IPS DF 4.7 (cell line): ENCODE measurements around the gene DNAJC9.

Experiments
- DNase-seq: peaks from one replicate; pipeline ENCODE4 v3.0.0-alpha.2; 2013; ENCODE audit warnings: low spot score; ENCODE audit errors: extremely low read depth

Gene DNAJC9

DNA sequence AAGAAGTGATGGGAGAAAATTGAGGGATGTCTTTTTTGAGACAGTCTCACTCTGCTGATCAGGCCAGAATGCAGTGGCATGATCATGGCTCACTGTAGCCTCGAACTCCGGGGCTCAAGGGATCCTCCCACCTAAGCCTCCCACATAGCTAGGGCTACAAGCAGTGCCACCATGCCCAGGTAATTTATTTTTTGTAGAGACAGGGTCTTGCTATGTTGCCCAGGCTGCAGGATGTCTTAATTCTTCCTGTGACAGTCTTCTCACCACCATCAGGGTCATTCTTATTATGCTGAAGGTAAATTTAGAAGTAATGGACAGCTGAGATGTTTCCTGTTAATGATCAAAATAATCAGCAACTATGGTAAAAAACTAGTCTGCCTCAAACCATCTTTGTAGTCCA is 7.1 kb downstream of the DNAJC9 start:
- DNase-seq: no peak

DNA sequence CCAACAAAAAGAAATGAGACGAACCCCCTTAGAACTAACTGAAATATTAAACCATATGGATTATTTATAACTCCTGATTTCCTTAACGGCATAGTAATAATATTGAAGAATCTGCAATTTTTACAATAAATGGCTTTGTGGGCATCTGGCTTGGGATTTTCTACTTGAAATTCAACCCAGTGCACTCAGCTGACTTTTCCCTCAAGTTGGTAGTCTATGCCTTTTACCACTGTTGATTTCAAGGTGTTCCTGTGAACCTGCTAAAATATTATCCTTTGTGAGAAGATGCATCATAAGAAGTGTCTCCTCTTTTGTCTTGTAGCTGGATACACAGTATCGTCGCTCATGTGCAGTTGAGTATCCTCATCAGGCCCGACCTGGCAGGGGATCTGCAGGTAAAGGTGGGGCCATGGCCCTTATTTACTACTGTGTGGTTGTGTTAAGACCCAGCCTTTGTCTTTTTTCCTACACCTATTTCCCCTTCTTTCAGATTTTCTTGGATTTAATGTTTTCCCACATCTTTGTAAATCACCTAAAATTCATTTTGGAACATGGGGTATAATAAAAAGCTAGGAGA is 8.0 kb downstream of the DNAJC9 start:
- no peak for DNase-seq

DNA sequence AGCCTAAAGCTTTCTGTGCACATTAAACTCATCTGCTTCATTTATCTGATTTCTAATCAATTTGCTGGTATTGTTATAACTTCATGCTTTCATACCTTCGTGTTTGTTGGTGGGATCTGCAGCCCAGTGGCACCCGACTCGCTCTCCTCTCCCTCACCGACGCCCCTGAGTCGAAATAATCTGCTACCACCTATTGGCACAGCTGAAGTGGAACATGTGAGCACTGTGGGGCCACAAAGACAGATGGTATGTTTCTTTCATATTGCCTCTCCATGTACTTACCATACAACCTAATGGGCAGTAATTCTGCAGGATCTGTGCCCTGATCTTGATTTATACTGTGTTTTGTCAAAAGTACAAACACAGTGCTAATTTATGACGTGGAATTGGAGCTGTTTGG is 12.4 kb downstream of the DNAJC9 start:
- no peak for DNase-seq

DNA sequence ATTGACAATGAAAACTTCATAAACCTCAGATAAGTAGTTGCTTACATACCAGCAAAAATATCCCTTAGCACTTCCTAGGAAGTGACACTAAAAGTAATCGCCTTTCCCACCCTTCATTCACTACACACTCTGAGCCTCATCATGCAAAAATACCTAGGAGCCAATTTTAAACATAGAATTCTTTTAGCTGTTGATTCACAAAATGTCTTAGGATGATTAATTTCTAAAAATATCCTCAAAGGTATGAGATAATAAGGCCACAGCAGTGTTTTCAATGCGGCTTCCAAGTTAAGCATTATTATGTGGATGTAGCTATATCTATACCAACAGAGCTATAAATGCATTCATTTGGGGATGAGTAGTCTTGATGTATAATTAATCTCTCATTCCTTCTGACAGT is 13.2 kb downstream of the DNAJC9 start:
- no peak for DNase-seq

DNA sequence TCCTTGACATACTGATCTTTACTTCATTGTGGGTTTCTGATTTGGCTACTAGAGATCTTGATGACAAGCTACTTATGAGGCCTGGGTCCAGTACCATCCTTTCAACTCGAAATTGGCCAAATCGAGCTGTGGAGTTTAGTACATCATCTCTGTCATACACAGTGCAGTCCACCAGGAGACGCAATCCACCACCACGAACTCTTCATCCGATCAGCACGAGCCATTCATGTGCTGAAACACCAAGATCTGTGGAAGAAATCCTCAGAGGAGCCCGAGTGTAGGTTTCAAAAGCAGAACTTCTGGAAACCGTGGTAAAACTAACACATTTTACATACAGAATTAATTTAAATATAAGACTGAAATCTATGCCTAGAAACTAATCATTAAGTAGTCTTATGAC is 14.2 kb downstream of the DNAJC9 start:
- no peak for DNase-seq

DNA sequence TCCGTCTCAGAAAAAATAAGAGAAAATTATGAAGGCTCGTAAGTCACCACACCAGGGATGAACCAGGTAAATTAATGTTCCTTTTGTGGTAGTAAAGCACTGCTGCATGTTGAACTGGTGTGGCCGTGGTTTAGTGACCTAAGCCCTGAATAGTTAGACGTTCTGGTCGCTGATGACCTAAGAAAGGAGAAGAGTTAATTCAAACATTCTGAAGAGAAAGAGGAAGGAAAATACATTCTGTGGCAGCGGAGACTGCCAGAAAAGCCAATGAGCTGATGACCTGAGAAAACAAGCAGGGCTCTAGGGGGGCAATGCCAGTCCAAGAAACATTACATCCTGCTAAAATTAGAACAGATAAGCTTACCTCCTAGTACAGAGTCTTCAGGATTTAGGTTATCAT is 17.5 kb downstream of the DNAJC9 start:
- no peak for DNase-seq

DNA sequence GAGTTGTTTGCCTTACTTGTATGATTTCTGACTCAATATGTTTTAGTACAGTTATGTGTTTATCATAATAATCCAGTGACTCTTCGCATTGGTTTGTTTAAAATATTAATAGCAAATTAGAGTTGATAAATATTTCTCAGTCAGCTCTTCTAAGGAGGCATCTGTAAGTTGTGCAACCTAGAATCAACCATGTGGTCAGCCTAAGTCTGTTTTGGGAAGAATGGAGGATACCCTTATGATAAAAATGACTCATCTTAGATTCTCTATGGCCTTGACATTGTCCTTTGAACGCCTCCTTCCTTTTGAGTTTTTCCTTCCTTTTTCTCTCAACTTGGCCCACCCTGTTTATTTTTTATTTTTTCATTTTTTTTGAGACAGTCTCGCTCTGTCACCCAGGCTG is 18.8 kb downstream of the DNAJC9 start:
- DNase-seq: no peak

DNA sequence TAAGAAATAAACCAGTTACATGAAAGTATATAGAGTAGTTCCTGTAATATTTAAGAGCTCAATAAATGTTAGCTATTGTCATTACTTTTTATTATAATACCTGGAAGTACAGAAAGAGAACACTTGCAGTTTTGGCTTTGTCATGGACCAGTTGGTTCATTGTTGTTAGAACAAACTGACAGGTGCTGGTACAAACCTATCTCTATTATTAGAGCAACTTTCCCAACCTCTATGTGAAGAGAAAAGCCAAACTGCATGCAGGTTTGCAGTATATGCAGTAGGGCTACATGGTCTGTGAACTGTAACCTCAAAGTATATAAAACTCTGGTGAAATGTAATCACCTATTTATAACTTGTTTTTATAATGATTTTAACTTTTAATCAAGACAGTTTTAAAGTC is 20.4 kb downstream of the DNAJC9 start:
- no peak for DNase-seq

DNA sequence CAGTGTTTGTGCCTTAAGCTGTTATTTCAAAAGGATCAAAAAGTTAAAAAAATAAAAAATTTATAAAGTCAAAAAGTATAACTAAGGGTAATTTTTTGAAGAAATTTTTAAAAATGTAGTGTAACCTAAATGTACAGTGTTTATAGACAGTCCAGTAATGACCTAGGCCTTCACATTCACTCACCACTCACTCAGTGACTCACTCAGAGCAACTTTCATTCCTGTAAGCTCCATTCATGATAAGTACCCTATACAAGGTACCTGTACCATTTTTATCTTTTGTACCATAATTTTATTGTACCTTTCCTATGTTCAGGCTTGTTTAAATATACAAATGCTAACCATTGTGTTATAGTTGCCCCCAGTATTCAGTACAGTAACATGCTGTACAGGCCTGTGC is 21.5 kb downstream of the DNAJC9 start:
- DNase-seq: no peak

DNA sequence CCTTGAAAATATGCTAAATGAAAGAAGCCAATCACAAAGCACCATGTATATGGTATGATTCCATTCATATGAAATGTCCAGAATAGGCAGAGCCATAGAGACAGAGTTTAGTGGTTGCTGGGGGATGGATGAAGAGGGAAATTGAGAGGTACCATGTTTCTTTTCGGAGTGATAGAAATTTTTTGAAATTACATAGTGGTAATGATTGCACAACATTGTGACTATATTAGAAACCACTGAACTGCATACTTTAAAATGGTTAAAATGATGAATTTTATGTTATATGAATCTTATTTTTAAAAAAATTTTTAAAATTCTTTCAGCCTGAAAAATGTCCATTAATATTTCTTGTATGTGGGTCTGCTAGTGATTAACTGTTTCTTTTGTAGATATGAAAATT is 26.1 kb downstream of the DNAJC9 start:
- no peak for DNase-seq

DNA sequence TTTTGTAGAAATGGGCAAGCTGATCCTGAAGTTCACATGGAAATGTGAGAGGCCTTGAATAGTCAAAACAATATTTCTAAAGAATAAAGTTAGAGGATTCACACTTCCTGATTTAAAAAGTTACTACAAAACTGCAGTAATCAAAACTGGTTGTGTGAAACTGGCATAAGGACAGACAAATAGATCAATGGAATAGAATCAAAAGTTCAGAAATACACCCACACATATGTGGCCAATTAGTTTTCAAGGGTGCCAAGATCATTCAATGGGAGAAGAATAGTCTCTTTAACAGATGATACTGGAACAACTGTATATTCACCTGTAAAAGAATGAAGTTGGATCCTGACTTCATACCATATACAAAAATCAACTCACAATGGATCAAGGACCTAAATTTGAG is 27.7 kb downstream of the DNAJC9 start:
- no peak for DNase-seq

DNA sequence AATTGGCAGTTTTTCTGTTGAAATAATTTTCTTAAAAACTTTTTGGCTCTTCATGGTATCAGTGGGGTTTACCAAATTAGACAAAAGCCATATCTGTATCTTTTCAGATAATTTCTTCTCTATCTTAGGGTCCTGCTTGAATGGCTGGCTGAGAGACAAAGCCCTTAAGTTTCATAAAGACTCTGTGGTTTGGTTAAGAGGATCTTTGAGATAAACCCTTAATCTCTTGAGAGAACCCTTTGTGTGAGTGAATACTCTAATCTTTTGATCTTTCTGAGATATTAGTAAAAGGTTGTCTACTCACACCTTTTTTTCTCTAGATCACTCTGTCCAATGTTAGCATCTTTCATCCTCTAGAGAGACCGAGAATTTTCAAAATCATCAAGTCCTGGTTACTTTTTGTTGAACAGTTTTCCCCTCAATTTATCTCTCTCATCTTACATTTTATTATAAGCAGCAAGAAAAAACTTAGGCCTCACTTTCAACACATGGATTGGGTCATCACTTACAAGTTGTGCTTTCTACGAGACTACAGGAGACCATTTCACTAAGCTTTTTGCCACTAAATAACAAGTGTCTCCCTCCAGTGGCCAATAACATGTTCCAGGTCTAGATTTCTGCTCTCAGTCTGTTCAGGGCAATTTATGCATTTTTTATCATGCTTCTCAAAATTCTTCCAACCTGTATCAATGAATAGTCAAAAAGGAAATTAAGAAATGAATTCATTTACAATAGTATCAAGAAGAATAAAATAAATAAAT is 28.4 kb downstream of the DNAJC9 start:
- no peak for DNase-seq

DNA sequence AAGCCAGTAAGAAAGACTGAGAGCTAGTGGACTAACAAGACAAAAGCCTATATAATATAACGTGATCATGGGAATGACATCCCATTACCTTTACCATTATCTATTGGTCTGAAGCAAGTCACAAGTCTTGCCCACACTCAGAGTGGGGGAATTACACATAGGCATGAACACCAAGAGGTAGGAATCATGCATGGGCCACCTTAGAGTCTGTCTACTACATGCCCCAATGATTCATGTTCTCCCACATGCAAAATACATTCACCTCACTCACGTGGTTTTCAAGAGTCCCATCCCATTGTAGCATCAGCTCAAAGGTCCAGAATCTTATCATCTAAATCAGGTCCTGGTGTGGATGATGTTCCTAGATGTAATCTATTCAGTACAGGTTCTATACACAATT is 29.4 kb downstream of the DNAJC9 start:
- DNase-seq: no peak

DNA sequence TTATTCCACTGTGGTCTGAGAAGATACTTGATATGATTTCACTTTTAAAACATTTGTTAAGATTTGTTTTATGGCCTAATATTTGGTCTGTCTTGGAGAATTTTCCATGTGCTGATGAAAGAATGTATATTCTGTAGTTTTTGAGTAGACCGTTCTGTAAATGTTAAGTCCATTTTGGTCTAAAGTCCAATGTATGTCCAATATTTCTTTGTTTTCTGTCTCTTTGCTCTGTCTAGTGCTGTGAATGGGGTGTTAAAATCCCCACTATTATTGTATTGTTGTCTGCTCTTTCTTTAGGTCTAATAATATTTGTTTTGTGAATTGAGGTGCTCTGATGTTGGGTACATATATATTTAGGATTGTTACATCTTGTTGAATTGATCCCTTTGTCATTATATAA is 31.3 kb downstream of the DNAJC9 start:
- DNase-seq: no peak

DNA sequence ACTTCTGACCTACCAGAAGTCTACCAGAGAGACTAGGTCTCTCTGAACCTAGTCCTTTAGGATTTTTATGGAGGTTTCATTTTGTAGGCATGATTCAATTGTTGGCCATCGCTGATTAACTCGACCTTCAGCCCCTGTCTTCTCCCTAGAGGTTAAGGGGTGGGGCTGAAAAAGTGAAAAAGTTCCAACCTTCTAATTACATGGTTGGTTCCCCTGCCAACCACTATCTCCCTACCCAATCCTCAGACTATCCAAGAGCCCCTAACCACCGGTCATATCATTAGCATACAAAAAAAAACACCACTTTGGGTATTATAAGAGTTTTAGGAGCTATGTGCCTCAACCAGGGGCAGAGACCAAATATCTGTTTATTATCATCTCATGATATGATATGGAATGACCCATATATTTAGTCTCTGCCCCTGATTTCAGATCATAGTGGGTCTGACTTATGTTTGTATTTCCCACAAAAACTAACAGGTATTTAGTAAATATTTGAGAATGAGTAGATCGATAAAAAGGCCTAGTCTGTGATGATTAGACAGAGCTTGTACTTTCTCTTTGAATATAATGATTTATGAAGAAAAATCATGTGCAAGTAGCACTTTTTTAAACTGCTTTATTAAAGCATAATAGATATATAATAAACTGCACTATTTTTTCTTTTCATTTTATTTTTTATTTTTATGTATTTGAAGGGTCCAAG is 35.8 kb downstream of the DNAJC9 start:
- DNase-seq: no peak

DNA sequence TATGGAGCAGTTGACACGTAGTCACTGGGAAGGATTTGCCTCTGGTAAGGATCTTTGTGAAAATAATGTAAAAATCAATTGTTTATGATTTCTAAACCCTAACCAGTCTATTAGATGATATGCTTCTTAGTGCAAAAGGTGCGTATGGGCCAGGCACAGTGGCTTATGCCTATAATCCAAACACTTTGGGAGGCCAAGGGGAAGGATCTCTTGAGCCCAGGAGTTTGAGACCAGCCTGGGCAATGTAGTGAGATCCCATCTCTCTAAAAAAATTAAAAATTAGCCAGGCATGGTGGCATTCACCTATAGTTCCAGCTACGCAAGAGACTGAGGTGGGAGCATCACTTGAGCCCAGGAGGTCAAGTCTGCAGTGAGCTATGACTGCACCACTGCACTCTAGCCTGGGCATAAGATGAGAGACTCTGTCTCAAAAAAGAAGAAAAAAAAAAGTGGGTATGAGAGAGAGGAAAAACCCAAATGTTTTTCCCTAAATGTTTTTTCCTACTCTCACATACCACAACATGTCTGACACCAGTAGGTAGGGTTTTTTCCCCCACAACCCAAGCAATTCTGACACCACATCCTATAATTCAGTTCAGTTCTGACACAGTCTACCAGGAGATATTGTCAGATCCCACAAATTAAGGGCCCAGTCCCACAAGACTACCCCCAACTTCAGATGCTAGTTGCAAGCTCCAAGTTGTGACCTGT is 36.5 kb downstream of the DNAJC9 start:
- no peak for DNase-seq

DNA sequence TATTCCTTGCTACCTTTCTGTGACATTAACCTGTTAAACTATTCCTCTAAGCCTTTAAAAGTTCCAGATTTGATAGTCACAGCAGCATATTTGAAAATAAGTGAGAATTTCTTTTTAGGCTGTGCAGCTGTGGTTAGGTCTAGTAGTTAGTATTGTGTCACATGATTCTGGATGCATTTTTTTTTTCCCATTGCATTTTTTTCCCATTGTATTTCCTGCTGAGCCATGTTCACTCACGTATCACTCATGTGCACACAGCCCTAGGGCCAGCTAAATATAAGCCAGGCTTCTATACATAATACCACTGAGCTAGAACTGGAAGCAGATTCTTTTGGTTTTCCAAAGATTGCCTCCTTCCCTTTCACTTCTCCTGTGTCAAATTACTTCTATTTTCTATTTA is 37.4 kb downstream of the DNAJC9 start:
- no peak for DNase-seq

DNA sequence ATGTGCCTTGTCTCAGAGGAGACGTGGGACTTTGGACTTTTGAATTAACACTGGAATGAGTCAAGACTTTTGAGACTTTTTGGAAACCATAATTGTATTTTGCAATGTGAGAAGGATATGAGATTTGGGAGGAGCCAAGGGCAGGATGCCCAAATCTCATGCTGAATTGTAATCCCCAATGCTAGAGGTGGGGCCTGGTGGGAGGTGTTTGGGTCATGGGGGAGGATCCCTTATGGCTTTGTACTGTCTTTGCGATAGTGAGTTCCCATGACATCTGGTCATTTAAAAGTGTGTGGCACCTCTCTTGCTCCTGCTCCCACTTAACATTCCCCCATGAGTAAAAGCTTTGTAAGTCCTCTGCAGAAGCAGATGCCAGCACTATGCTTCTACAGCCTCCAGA is 39.2 kb downstream of the DNAJC9 start:
- no peak for DNase-seq

DNA sequence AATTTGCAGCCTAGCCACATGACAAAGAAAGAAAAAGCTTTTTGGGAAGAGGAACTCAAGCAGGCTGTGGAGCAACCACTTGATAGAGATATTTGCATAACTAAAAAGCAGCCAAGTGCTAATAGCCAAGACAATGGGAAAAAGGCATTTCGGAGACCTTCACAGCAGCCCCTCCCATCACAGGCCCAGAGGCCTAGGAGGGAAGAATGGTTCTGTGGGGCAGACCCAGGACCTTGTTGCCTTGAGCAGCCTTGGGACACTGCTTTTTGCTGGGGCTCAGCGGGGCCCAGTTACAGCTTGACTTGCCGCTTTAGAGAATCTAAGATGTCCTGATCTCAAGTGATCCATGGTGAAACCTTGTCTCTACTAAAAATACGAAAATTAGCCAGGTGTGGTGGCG is 40.7 kb downstream of the DNAJC9 start:
- DNase-seq: no peak

DNA sequence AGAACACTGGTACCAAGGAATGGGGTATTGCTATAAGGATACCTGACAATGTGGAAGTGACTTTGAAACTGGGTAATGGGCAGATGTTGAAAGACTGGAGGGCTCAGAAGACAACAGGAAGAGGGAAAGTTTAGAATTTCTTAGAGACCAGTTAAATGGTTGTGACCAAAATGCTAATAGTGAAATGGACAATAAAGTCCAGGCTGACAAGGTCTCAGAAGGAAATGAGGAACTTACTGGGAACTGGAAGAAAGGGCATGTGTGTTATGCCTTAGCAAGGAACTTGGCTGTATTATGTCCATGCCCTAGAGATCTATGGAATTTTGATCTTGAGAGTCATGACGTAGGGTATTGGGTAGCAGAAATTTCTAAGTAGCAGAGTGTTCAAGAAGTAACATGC is 41.2 kb downstream of the DNAJC9 start:
- no peak for DNase-seq

DNA sequence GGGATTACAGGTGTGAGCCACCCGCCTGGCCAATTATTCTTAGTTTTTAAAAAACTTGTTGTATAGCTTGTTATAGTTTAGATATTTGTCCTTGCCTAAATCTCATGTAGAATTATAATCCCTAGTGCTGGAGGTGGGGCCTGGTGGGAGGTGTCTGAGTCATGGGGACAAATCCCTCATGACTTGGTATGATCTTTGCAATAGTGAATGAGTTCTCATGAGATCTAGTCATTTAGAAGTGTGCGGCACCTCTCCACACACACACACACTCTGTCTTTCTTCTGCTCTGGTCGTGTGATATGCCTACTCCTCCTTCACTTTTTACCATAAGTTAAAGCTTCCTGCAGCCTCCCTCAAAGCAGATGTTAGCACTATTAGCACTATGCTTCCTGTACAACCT is 42.0 kb downstream of the DNAJC9 start:
- no peak for DNase-seq
